SU-DHL-6 (cell line): Measurements from ENCODE around the gene ZNF726.

Experiments used
- EZH2phosphoT487 ChIP-seq: fragments of 200-600 bp; sonication (generic), shearing (Covaris generic); conservative IDR thresholded peaks from 2 replicates; pipeline ENCODE4 v1.6.1; 2018; ENCODE audit warnings: mild to moderate bottlenecking, antibody characterized with exemption, low read length, moderate library complexity, mixed read lengths
- TF ChIP-seq, protein P1 (sequence below): fragments of 200-600 bp; sonication (generic); IDR thresholded peaks from one replicate; pipeline ENCODE4 v1.5.1; 2017; ENCODE audit warnings: antibody characterized with exemption, mild to moderate bottlenecking, low read length, moderate library complexity; ENCODE audit not compliant: insufficient read depth, poor library complexity, severe bottlenecking

DNA sequence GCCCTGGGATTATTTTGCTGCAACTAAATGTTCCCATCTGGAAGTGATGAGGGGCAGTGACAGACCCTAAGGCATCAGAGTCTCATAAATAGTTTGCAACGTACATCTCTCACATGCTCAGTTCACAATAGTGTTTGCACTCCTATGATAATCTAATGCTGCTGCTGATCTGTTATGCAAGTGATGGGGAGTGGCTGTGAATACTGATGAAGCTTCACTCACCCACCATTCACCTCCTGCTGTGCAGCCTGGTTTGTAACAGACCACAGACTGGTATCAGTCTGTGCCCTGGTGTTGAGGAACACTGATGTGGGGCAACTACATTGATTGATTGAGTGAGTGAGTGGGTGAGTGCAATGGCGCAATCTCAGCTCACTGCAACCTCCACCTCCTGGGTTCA, 54.9 kb downstream of the ZNF726 start:
- TF ChIP-seq, protein P1, sequence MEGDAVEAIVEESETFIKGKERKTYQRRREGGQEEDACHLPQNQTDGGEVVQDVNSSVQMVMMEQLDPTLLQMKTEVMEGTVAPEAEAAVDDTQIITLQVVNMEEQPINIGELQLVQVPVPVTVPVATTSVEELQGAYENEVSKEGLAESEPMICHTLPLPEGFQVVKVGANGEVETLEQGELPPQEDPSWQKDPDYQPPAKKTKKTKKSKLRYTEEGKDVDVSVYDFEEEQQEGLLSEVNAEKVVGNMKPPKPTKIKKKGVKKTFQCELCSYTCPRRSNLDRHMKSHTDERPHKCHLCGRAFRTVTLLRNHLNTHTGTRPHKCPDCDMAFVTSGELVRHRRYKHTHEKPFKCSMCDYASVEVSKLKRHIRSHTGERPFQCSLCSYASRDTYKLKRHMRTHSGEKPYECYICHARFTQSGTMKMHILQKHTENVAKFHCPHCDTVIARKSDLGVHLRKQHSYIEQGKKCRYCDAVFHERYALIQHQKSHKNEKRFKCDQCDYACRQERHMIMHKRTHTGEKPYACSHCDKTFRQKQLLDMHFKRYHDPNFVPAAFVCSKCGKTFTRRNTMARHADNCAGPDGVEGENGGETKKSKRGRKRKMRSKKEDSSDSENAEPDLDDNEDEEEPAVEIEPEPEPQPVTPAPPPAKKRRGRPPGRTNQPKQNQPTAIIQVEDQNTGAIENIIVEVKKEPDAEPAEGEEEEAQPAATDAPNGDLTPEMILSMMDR: no peak
- TF ChIP-seq EZH2phosphoT487: no peak
